HG03045 (cell line): ENCODE measurements around the gene NEMP2.
"Not testable (repeated sequence)": the region's sequence is repeated elsewhere in the genome, so short reads cannot be mapped to it uniquely, and the experiment has no call there.

Experiments used
- ATAC-seq: cut with Tn5 transposase; IDR thresholded peaks from one replicate; pipeline ENCODE4 v1.9.1; 2021; ENCODE audit warnings: mild to moderate bottlenecking, moderate library complexity; ENCODE audit not compliant: unreplicated experiment

Gene NEMP2

GRCh38 chr2:190527214-190527613 is 7.3 kb downstream of the NEMP2 start:
- no peak for ATAC-seq

- ATAC-seq: no peak
These were observed 8.3 kb downstream of the NEMP2 start for GRCh38 chr2:190526105-190526750.

GRCh38 chr2:190524928-190525327 is 9.6 kb downstream of the NEMP2 start:
- no peak for ATAC-seq

GRCh38 chr2:190519975-190520767 is 14.4 kb downstream of the NEMP2 start:
- ATAC-seq: no peak

GRCh38 chr2:190517468-190517867 is 17.1 kb downstream of the NEMP2 start:
- no peak for ATAC-seq

GRCh38 chr2:190515687-190516086 is 18.8 kb downstream of the NEMP2 start:
- no peak for ATAC-seq

GRCh38 chr2:190514676-190515075 is 19.8 kb downstream of the NEMP2 start:
- no peak for ATAC-seq

- no peak for ATAC-seq
These were observed 20.6 kb downstream of the NEMP2 start for GRCh38 chr2:190513877-190514276.

GRCh38 chr2:190512539-190513095 is 21.9 kb downstream of the NEMP2 start:
- no peak for ATAC-seq

GRCh38 chr2:190511104-190511503 is 23.4 kb downstream of the NEMP2 start:
- ATAC-seq: no peak

GRCh38 chr2:190509895-190510294 is 24.6 kb downstream of the NEMP2 start:
- ATAC-seq: not testable (repeated sequence)

GRCh38 chr2:190507135-190507534 is 27.4 kb downstream of the NEMP2 start:
- no peak for ATAC-seq

GRCh38 chr2:190506666-190507065 is 27.9 kb downstream of the NEMP2 start:
- no peak for ATAC-seq

- no peak for ATAC-seq
These were observed 28.8 kb downstream of the NEMP2 start for GRCh38 chr2:190505696-190506095.

- ATAC-seq: no peak
These were observed 29.6 kb downstream of the NEMP2 start for GRCh38 chr2:190504912-190505311.

GRCh38 chr2:190503088-190503487 is 31.4 kb downstream of the NEMP2 start:
- no peak for ATAC-seq

- no peak for ATAC-seq
These were observed 32.7 kb downstream of the NEMP2 start for GRCh38 chr2:190501702-190502407.

- no peak for ATAC-seq
These were observed 33.3 kb downstream of the NEMP2 start for GRCh38 chr2:190501231-190501630.

- no peak for ATAC-seq
These were observed 34.4 kb downstream of the NEMP2 start for GRCh38 chr2:190500054-190500502.

- no peak for ATAC-seq
These were observed 35.2 kb downstream of the NEMP2 start for GRCh38 chr2:190499273-190499672.

- no peak for ATAC-seq
These were observed 37.1 kb downstream of the NEMP2 start for GRCh38 chr2:190497428-190497827.
